Immature natural killer cell (primary cell): ENCODE measurements around the gene MEPCE. TPM values are rescaled to one million over a fixed set of nuclear protein-coding genes. Genes with fewer than 3 reads are reported as not detected.

Experiments
- DNase-seq, 3 donors: peaks; one replicate each; pipeline ENCODE4 v3.0.0; 2022; ENCODE audit warnings: mixed read lengths in 1 of 3
- H3K27ac Mint-ChIP-seq, 6 donors: one replicate each; pipeline ENCODE4 v1.8.0; 2020; ENCODE audit warnings: mixed read lengths in 6 of 6, mild to moderate bottlenecking in 5 of 6, inconsistent platforms in 4 of 6, moderate library complexity in 3 of 6
- H3K27me3 Mint-ChIP-seq, 3 donors: one replicate each; pipeline ENCODE4 v1.8.0; 2020 to 2021; ENCODE audit warnings: low read depth in 3 of 3, mild to moderate bottlenecking in 3 of 3, mixed read lengths in 3 of 3, moderate library complexity in 3 of 3, inconsistent platforms in 1 of 3
- H3K36me3 Mint-ChIP-seq, 3 donors: one replicate each; pipeline ENCODE4 v1.8.0; 2020; ENCODE audit warnings: mixed read lengths in 3 of 3, inconsistent platforms in 2 of 3, mild to moderate bottlenecking in 2 of 3
- H3K4me1 Mint-ChIP-seq, 2 donors: one replicate each; pipeline ENCODE4 v1.8.0; 2020; ENCODE audit warnings: inconsistent platforms in 2 of 2, mild to moderate bottlenecking in 2 of 2, mixed read lengths in 2 of 2, moderate library complexity in 1 of 2
- H3K4me3 Mint-ChIP-seq, 5 donors: one replicate each; pipeline ENCODE4 v1.8.0; 2020; ENCODE audit warnings: mild to moderate bottlenecking in 5 of 5, mixed read lengths in 5 of 5, inconsistent platforms in 3 of 5, moderate library complexity in 3 of 5
- H3K9me3 Mint-ChIP-seq, 6 donors: one replicate each; pipeline ENCODE4 v1.8.0; 2020; ENCODE audit warnings: mild to moderate bottlenecking in 6 of 6, mixed read lengths in 6 of 6, inconsistent platforms in 4 of 6, moderate library complexity in 3 of 6
- polyA plus RNA-seq, 3 donors: library from polyadenylated mRNA; unstranded; fragments of 300-500 nt; fragmentation: Illumina TruSeq; gene quantifications; one replicate each; pipeline ENCODE4 v1.2.3, GENCODE V29; 2021

MEPCE gene
- polyA plus RNA-seq, 3 donors from 2014 or later = 3.0 to 12.1 (median 8.3) TPM

DNA sequence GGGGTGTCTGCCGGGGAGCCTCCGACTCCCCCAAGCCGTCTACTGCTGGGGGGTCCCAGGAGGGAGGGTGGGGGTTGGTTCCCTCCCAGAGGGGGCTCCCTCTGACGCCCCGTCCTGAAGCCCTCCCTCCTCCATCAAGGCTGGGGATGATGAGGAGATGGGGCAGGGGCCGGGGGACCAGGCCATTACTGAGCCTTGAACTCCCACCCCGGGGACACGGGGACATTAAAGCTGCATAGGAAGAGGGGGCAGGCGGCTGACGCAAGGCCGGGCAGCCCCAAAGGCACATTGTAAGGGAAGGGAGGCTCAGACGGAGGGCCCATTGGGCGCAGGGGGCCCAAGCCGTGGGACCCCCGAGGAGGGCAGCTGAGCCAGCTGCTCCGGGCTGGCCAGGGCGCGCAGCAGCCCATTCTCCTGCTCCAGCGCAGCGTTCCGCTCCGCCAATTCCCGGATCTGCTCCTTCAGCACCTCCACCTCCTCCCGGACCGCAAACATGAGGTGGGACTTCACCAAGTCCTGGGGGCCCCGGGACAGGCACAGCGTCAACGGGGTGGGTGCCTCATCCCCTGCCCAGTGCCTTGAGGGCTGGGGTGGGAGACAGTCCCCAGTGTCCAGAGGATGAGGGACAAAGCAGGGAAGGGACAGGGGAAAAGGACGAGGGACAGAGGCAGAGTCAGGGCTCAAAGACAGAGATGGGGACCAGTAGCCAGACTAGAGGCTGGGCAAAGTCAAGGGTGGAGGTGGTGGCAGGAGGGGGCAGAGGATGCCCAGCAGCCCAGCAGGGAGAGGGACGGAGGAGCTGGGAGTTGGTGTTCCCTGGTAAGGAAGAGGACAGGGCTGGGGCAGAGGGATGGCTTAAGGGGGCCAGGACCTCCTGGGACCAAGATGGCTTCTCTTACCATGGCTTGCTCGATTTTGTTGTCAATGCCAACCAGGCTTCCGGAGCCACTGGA, 37.3 kb downstream of the MEPCE start:
- Mint-ChIP-seq H3K36me3 (peaks cover 0 to 7% (median 0%) of the 10 kb centered on the region in 3 donors), H3K27me3 (peaks cover 0 to 4% (median 0%) of the 10 kb centered on the region in 3 donors), H3K4me3 (no peak overlapping the region), H3K9me3 (no peaks in the 10 kb centered on the region), H3K4me1 (peaks cover 0 to 7% of the 10 kb centered on the region in 2 donors), H3K27ac (peak overlapping the region in 1 of 6 donors; percentile 25)
- DNase-seq = no peak

DNA sequence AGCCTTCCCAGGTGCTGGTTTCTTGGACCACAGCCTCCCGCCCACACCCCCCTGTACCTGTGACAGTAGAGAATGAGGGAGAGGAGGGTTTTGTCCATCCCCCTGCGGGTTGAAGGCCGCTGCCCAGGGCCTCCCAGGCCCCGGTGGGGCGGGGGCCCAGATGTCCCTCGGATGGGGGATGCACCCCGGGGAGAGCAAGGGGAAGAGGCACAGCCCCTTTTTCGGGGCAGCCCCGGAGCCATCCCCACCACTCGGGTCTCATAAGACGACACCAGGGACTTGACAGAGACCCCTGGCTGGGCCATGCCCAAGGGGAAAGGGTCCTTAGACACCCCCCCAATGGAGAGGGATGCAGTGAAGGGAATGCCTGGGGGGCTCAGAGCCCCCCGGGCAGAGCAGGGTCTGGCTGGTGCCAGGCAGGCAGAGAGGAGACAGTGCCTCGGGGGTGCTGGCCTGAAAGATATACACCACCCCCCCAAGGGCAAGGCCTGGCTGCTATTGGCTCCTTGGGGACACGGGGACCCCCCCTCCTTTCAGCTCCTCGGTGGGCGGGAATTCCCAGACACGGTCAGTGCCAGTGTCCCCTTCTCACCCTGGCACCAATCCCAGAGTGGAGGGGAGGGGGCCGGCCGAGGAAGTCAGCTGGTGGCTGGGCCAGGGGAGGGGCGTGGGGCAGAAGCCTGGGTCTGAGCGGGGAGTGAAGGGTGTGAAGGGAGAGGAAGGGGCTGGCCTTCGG, 38.2 kb downstream of the MEPCE start:
- no peak overlapping the region for H3K4me3 Mint-ChIP-seq
- peaks cover 0 to 7% of the 10 kb centered on the region in 2 donors for H3K4me1 Mint-ChIP-seq
- DNase-seq = no peak
- H3K36me3 Mint-ChIP-seq = peaks cover 0 to 6% (median 0%) of the 10 kb centered on the region in 3 donors
- peaks cover 0 to 4% (median 0%) of the 10 kb centered on the region in 3 donors for H3K27me3 Mint-ChIP-seq
- no peak overlapping the region for H3K27ac Mint-ChIP-seq
- no peaks in the 10 kb centered on the region for H3K9me3 Mint-ChIP-seq

DNA sequence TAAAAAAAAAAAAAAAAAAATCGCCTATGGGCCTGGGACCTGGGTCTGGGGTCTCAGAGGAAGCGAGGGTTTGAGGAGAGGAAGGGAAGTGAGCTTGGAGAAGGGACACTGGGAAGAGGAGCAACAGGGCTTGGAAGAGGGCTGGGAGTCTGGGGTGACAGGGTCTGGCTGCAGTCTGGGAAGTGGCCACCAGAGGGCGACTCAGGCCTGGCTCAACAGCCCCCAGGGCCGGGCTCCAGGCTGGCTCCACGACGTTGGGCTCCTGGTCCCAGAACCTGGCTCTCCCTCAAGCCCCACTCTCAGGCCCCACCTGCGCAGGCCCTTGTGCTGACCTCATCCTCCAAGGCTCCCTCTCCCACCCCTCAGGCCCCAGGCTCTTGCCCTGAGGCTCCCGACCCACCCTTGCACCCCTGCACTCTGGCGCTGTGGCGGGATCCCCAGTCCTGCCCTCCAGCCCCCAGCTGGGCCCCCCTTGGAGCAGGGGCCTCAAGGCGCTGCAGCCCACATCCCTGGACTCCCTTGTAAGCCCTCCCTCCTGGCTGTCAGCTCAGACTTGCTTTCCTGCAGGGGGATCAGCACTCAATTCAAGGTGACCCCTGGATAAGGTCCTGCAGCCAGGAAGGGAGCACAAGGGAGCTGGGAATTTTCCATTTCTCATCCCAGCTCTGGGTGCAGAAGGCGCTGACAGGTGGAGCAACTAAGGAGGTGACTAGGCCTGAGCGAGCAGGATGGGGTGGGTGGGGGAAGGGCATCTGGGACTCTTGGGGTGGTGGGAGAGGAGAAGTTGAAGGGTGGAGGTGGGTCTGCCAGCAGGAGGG, 39.8 kb downstream of the MEPCE start:
- DNase-seq = peak; percentile 75 to 80 (median 76)
- Mint-ChIP-seq H3K27me3 (no peaks in the 10 kb centered on the region), H3K36me3 (peaks cover 0 to 6% (median 0%) of the 10 kb centered on the region in 3 donors), H3K27ac (peak overlapping the region in 5 of 6 donors; percentile 7 to 55 (median 46)), H3K9me3 (no peaks in the 10 kb centered on the region), H3K4me3 (no peak overlapping the region), H3K4me1 (peaks cover 11 to 16% of the 10 kb centered on the region in 2 donors)

DNA sequence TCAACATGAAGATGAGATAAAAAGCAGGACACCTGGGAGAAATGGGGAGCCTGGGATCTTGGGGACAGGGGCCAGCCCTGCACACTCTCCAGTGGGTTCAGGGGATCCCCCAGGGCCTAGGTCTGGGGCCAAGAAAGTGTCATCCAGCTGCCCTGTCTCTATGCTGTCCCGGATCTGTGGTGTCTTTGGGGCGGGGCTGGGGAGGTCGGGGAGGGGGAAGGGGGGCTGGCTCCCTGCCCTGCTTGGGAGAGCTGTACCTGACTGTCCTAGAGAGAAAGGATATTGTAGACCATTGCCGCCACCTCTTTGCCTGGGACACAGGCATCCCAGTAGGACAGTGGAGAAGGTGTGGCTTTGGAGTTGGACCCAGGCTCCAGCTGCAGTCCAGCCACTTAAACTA, 41.4 kb downstream of the MEPCE start:
- H3K4me3 Mint-ChIP-seq = no peak overlapping the region
- H3K36me3 Mint-ChIP-seq = no peaks in the 10 kb centered on the region
- peaks cover 0 to 2% (median 2%) of the 10 kb centered on the region in 3 donors for H3K27me3 Mint-ChIP-seq
- H3K27ac Mint-ChIP-seq = peak overlapping the region in 3 of 6 donors; percentile 37 to 59 (median 51)
- H3K9me3 Mint-ChIP-seq = peaks cover 0 to 2% (median 0%) of the 10 kb centered on the region in 6 donors
- H3K4me1 Mint-ChIP-seq = peaks cover 26 to 29% of the 10 kb centered on the region in 2 donors
- DNase-seq = no peak

DNA sequence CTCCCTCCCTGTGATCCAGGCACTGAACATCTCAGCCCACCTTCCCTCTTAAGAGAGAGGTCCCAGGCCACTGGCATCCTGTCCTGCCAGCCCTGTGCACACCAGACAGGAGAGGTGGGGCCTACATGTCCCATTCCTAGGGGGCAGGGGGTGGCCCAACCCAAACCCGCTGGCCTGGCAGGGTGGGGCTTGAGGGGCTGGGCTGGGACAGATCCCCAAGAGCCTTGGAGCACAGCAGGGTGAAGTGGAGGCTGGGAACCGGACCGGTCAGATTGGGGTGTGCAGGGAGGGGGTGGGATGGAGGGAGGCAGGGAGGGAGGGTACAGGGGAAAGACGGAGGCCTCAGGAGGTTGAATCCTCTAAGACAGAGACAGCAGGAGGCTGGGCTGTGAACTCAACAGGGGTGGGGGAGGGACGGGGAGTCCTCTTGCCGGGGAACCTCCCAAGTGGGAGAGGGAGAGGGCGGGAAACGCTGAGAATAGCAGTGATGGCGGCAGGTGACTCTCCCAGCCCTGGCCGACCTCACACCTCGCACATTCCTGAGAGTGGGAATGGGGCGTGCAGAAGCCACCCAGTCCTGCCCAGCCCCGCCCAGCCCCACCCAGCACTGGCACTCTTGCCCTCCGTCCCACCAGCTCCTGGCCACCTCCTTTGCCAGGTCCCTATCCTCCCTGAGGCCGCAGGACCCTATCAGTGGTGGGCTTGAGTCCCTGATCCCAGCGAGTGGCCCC, 42.7 kb downstream of the MEPCE start:
- Mint-ChIP-seq H3K36me3 (peaks cover 0 to 4% (median 4%) of the 10 kb centered on the region in 3 donors), H3K4me1 (peaks cover 39 to 41% of the 10 kb centered on the region in 2 donors)

DNA sequence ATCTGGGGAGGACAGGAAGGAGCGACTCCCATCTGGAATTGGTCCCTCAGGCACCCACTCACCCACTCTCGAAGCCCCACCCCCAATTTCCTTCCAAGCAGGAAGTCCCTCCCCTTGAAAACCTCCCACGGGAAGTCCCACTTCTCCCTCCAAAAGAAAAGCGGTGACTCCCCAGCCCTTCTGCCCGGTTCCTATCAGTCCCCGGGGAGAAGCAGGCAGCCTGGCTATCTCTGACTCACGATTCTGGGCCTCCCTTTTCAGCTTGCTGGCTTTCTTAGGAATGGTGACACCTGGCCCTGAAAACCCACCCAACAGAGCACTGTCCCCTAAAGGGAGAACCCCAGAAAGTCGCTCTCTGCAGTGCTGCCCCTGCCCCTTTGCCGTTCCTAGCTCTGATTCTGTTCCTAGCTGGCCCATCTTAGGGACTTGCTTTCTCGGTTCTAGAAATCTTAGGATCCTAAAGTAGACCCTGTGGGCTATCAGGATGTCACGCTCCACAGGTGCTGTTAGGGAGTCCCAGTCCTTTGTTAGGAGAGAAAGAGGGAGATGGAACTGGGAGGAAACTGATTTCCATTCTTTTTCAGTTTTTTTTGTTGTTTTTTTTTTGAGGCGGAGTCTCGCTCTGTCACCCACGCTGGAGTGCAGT, 43.3 kb downstream of the MEPCE start:
- no peak overlapping the region for H3K4me3 Mint-ChIP-seq
- H3K27ac Mint-ChIP-seq = peak overlapping the region in 4 of 6 donors; percentile 35 to 72 (median 60)
- peaks cover 0 to 4% (median 4%) of the 10 kb centered on the region in 3 donors for H3K36me3 Mint-ChIP-seq
- H3K27me3 Mint-ChIP-seq = peaks cover 6 to 15% (median 12%) of the 10 kb centered on the region in 3 donors
- H3K9me3 Mint-ChIP-seq = peaks cover 0 to 2% (median 0%) of the 10 kb centered on the region in 6 donors
- no peak for DNase-seq
- H3K4me1 Mint-ChIP-seq = peaks cover 39 to 42% of the 10 kb centered on the region in 2 donors

More for the DNA sequence above, 42.7 kb downstream of the MEPCE start:
- no peak overlapping the region for H3K4me3 Mint-ChIP-seq
- no peak for DNase-seq
- peak overlapping the region in 3 of 6 donors; percentile 35 to 75 (median 45) for H3K27ac Mint-ChIP-seq
- H3K9me3 Mint-ChIP-seq = peaks cover 0 to 2% (median 0%) of the 10 kb centered on the region in 6 donors
- peaks cover 4 to 11% (median 9%) of the 10 kb centered on the region in 3 donors for H3K27me3 Mint-ChIP-seq

DNA sequence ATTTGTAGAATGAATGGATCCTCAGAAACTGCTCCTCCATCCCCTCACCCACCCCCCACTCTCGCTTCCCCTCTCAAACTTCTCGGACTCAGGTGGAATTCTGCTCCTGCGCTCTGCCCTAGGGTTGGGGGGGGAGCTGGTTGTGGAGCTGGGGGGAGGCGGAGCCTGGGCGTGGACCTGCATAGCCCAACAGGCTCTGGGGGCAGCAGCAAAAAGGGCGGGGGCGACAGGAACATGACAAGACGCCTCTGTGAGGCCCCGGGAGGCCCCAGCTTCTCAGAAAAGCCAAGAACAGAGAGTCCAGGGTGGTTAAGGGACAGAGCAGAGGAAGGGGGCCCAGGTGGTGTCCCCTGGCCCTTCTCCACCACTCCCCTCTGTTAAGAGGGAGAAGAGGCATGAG, 45.9 kb downstream of the MEPCE start:
- peaks cover 14 to 29% (median 21%) of the 10 kb centered on the region in 3 donors for H3K27me3 Mint-ChIP-seq
- H3K4me1 Mint-ChIP-seq = peaks cover 43 to 44% of the 10 kb centered on the region in 2 donors
- peaks cover 0 to 8% (median 8%) of the 10 kb centered on the region in 3 donors for H3K36me3 Mint-ChIP-seq
- DNase-seq = no peak
- H3K9me3 Mint-ChIP-seq = peaks cover 0 to 2% (median 0%) of the 10 kb centered on the region in 6 donors
- H3K27ac Mint-ChIP-seq = peak overlapping the region in 5 of 6 donors; percentile 76 to 86 (median 85)
- peak overlapping the region; percentile 80 to 100 (median 97) for H3K4me3 Mint-ChIP-seq

DNA sequence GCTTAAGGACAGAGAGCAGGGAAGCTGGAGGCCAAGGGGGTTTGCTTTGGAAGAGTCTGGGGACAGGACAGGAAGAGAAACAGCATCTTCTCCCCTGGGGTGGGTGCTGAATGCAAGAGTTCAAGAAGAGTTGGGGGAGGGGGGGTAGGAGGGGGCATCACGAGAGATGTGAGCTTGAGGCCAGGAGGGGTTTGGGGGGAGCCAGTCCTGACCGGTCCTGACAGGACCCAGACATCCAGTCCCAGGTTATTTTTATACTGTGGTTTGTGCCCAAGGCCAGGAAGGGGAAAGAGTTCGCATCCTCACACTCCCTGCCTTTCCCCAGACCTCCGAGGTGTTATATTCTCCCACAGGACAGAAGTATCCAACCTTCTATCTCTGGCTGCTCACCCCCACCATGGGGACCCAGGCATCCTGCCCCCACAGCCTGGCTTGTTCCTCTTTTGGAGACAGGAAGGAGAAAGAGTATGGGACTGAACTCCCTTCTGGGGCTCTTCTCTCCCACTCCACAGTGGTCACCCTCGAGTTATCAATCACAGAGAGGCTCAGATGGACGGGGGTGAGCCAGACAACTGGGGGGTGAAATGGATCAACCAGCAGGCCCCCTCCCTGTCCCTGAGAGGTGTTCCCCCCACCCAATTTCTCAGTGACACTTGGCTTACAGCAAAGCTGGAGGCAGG, 46.6 kb downstream of the MEPCE start:
- DNase-seq = no peak
- Mint-ChIP-seq H3K27me3 (peaks cover 14 to 29% (median 21%) of the 10 kb centered on the region in 3 donors), H3K4me3 (peak overlapping the region; percentile 80 to 100 (median 97)), H3K27ac (peak overlapping the region; percentile 76 to 99 (median 91)), H3K36me3 (peaks cover 0 to 8% (median 8%) of the 10 kb centered on the region in 3 donors), H3K9me3 (peaks cover 0 to 2% (median 0%) of the 10 kb centered on the region in 6 donors), H3K4me1 (peaks cover 43 to 44% of the 10 kb centered on the region in 2 donors)

DNA sequence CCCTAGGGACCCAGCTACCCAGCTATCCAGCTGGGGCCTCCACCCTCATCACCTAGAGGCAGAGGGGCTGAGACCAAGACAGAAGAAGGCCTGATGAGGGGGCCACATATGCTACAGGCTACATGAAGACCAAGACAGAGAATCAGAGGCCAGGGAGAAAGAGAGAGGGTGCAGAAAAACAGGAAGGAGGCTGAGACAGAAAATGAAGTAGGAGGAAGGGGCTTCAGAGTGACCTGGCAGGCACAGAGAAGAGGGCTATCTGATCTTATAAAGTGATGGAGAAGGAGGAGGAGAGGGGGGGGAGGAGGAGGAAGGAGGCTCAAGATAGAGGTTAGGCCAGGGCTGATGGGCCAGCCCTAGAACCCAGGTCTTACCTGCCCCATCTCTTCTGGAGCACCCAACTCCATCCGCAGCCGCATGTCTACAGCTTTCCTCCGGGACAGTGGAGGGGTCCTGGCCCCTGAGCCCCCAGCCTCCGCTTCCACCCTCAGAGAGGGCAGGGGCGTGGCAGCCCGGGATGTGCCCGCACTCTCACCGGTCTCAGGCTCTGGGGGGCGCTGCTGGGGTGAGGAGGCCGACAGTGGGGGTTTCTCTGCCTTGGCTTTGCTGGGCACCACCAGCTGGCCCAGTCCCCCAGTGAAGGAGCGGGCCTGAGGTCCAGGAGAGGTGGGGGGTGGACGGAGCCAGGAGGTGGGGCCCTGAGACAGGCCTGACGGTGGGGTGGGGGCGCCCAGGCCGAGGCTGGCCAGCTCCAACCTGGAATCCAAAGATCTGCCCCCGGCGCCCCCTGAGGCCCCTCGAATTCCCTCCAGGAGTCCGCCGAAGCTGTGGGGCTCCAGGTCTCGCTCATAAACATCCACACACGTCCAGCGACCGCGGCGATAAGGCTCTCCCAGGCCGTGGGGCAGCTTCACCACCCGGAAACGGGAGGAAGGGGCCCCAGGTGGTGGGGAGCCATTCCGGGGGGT, 47.6 kb downstream of the MEPCE start:
- Mint-ChIP-seq H3K4me3 (peak overlapping the region; percentile 80 to 100 (median 97)), H3K9me3 (peaks cover 0 to 2% (median 0%) of the 10 kb centered on the region in 6 donors), H3K36me3 (peaks cover 0 to 8% (median 8%) of the 10 kb centered on the region in 3 donors), H3K4me1 (peaks cover 44 to 46% of the 10 kb centered on the region in 2 donors), H3K27ac (peak overlapping the region; percentile 70 to 99 (median 91)), H3K27me3 (peaks cover 14 to 29% (median 21%) of the 10 kb centered on the region in 3 donors)
- DNase-seq = peak in 1 of 3 donors; percentile 32

DNA sequence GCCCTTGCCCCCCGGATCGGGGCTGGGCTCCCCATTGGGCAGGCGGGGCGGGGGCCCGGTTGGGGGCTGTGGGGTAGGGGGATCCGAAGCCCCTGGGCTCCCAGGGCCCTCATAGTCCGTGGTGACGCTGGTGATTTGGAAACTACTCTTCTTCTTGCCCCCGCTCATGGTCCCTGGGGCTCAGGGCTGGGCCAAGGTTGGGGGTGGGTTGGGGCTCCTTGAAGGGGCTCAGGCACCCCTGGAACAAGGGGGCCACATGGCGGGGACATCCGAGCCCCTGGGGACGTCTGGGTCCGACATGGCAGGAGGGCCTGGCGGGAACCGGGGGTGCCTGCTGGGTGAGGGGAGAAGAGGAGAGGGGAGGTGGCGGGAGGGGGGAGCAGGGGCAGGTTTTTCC, 48.2 kb downstream of the MEPCE start:
- Mint-ChIP-seq H3K27ac (peak overlapping the region; percentile 89 to 99 (median 96)), H3K4me1 (peaks cover 49 to 50% of the 10 kb centered on the region in 2 donors), H3K36me3 (peaks cover 0 to 8% (median 8%) of the 10 kb centered on the region in 3 donors), H3K27me3 (peaks cover 14 to 31% (median 21%) of the 10 kb centered on the region in 3 donors), H3K9me3 (peaks cover 0 to 2% (median 0%) of the 10 kb centered on the region in 6 donors), H3K4me3 (peak overlapping the region; percentile 99 to 100 (median 100))
- DNase-seq = no peak
